HepG2 (cell line): ENCODE measurements around the gene DEDD2. TPM values are rescaled to one million over a fixed set of nuclear protein-coding genes. Genes with fewer than 3 reads are reported as not detected.

Experiments
- DMTF1 ChIP-seq: sonication (generic); formaldehyde crosslinking; IDR thresholded peaks from 2 replicates; pipeline ENCODE4 v1.4.0; 2020; ENCODE audit warnings: mild to moderate bottlenecking, missing genetic modification reagents
- ELK4 ChIP-seq: sonication (generic); formaldehyde crosslinking; IDR thresholded peaks from 2 replicates; pipeline ENCODE4 v1.9.0; 2021; ENCODE audit warnings: missing genetic modification reagents, borderline replicate concordance
- KDM4B ChIP-seq: sonication (generic); formaldehyde crosslinking; IDR thresholded peaks from 2 replicates; pipeline ENCODE4 v1.4.0; 2020; ENCODE audit warnings: missing genetic modification reagents
- MTERF4 ChIP-seq: sonication (generic); formaldehyde crosslinking; IDR thresholded peaks from 2 replicates; pipeline ENCODE4 v1.8.0; 2023; ENCODE audit warnings: mild to moderate bottlenecking, missing genetic modification reagents
- NCOR1 ChIP-seq: fragments of 200-600 bp; sonication (generic); IDR thresholded peaks from 2 replicates; pipeline ENCODE4 v1.7.0; 2017; ENCODE audit warnings: antibody characterized with exemption, low read length, borderline replicate concordance
- NFE2L1 ChIP-seq: sonication (generic); formaldehyde crosslinking; IDR thresholded peaks from 2 replicates; pipeline ENCODE4 v1.4.0; 2020; ENCODE audit warnings: missing genetic modification reagents, mild to moderate bottlenecking, borderline replicate concordance
- RCOR2 ChIP-seq: IDR thresholded peaks from 2 replicates; pipeline ENCODE4 v1.6.1; 2016; ENCODE audit warnings: missing biosample characterization, missing genetic modification reagents
- RFXAP ChIP-seq: sonication (generic); formaldehyde crosslinking; IDR thresholded peaks from 2 replicates; pipeline ENCODE4 v1.4.0; 2020; ENCODE audit warnings: missing genetic modification reagents, borderline replicate concordance
- SP1 ChIP-seq, 2 experiments: fragments of 450-650 bp in 1 of 2; sonication (generic) in 1 of 2; formaldehyde crosslinking in 1 of 2; IDR thresholded peaks; 2 replicates each; pipeline versions ENCODE4 v1.4.0 to v1.6.1; 2016 to 2020; ENCODE audit warnings: missing genetic modification reagents in 1 of 2
- TSC22D2 ChIP-seq: sonication (generic); formaldehyde crosslinking; IDR thresholded peaks from 2 replicates; pipeline ENCODE4 v1.5.1; 2020; ENCODE audit warnings: missing genetic modification reagents, mild to moderate bottlenecking, borderline replicate concordance
- ZBED4 ChIP-seq: sonication (generic); formaldehyde crosslinking; IDR thresholded peaks from 2 replicates; pipeline ENCODE4 v1.4.0; 2020; ENCODE audit warnings: missing genetic modification reagents, borderline replicate concordance
- ZNF12 ChIP-seq: sonication (generic); formaldehyde crosslinking; IDR thresholded peaks from 2 replicates; pipeline ENCODE4 v1.5.0; 2020; ENCODE audit warnings: missing genetic modification reagents
- ZNF230 ChIP-seq: sonication (generic); formaldehyde crosslinking; IDR thresholded peaks from 2 replicates; pipeline ENCODE4 v1.4.0; 2020; ENCODE audit warnings: mild to moderate bottlenecking, missing genetic modification reagents
- ZNF704 ChIP-seq: sonication (generic); formaldehyde crosslinking; IDR thresholded peaks from 2 replicates; pipeline ENCODE4 v1.8.1; 2023; ENCODE audit warnings: mild to moderate bottlenecking, inconsistent platforms, moderate library complexity, missing genetic modification reagents, borderline replicate concordance
- ZNF724P ChIP-seq: sonication (generic); formaldehyde crosslinking; IDR thresholded peaks from 2 replicates; pipeline ENCODE4 v1.8.0; 2022; ENCODE audit warnings: missing genetic modification reagents, borderline replicate concordance
- ZNF746 ChIP-seq: sonication (generic); formaldehyde crosslinking; IDR thresholded peaks from 2 replicates; pipeline ENCODE4 v1.8.0; 2022; ENCODE audit warnings: mild to moderate bottlenecking, missing genetic modification reagents
- ZNF841 ChIP-seq: sonication (generic); formaldehyde crosslinking; IDR thresholded peaks from 2 replicates; pipeline ENCODE4 v1.8.1; 2023; ENCODE audit warnings: missing genetic modification reagents, borderline replicate concordance
- polyA plus RNA-seq, 8 experiments: library from polyadenylated mRNA; depleted of rRNA in 3 of 8; stranded (reverse) in 7 of 8; unstranded in 1 of 8; fragments of >200 nt; fragmentation: Illumina TruSeq in 4 of 8; extraction: Trizol in 4 of 8; gene quantifications; 2 replicates each; pipeline versions ENCODE4 v1.2.1 to v1.2.3, GENCODE V29; 2011 to 2016; ENCODE audit warnings: low read depth in 4 of 8, missing spikeins in 1 of 8, mixed read lengths in 1 of 8; ENCODE audit not compliant: insufficient read depth in 1 of 8
- total RNA-seq, 5 experiments: library from RNA; depleted of rRNA; stranded (reverse); fragments of >200 nt; fragmentation: Illumina TruSeq; extraction: Trizol; gene quantifications; 2 replicates each; pipeline ENCODE4 v1.2.3, GENCODE V29; 2016; ENCODE audit warnings: low read depth in 1 of 5

Gene DEDD2
- total and polyA plus RNA-seq, 2 of the 13 experiments (the other 11 are each of a cell fraction or from before 2014, with no cell fraction given): 19.2 to 24.7 TPM

GRCh38 chr19:42219812-42220750 lies 2.6 kb upstream of the DEDD2 start, which contains the start of gene ZNF526 (continued):
- TF ChIP-seq ZNF746 (peak; percentile 79), ZNF230 (no peak), ZNF704 (CRISPR knock-in tag) (no peak), ZNF724P (CRISPR knock-in tag) (no peak), NFE2L1 (CRISPR knock-in tag) (no peak), SP1 (IDR thresholded peaks at IDR 0.05) (no peak), SP1 (CRISPR knock-in tag; IDR thresholded peaks at IDR 0.05) (peak; percentile 85), KDM4B (CRISPR knock-in tag) (no peak), TSC22D2 (CRISPR knock-in tag) (no peak), ZBED4 (CRISPR knock-in tag) (no peak), RFXAP (CRISPR knock-in tag) (peak; percentile 99), ELK4 (no peak), RCOR2 (0 out of 2 replicates have a peak, but pooled peaks have one; percentile 17), NCOR1 (no peak), DMTF1 (CRISPR knock-in tag) (no peak), MTERF4 (CRISPR knock-in tag) (no peak), ZNF12 (no peak), ZNF841 (CRISPR knock-in tag) (no peak)
